HepG2 (cell line): Measurements from ENCODE around the gene TXNRD3. TPM values are rescaled to one million over a fixed set of nuclear protein-coding genes. Genes with fewer than 3 reads are reported as not detected.

Experiments
- ARID4A ChIP-seq: sonication (generic); formaldehyde crosslinking; IDR thresholded peaks from 2 replicates; pipeline ENCODE4 v1.5.0; 2020; ENCODE audit warnings: mild to moderate bottlenecking, missing genetic modification reagents, borderline replicate concordance
- DMTF1 ChIP-seq: sonication (generic); formaldehyde crosslinking; IDR thresholded peaks from 2 replicates; pipeline ENCODE4 v1.4.0; 2020; ENCODE audit warnings: mild to moderate bottlenecking, missing genetic modification reagents
- EP300 ChIP-seq, 3 experiments: sonication (generic) in 1 of 3; formaldehyde crosslinking in 1 of 3; IDR thresholded peaks; 2 replicates each; pipeline versions ENCODE4 v1.5.1 to v1.6.1; 2011 to 2020; ENCODE audit warnings: low read depth in 2 of 3, low read length in 2 of 3, borderline replicate concordance in 1 of 3, improper control_type of control experiment in 1 of 3, mild to moderate bottlenecking in 1 of 3, missing genetic modification reagents in 1 of 3, moderate library complexity in 1 of 3
- HNRNPH1 ChIP-seq: fragments of 200-400 bp; formaldehyde crosslinking; optimal IDR thresholded peaks from 2 replicates; pipeline ENCODE3; 2017; ENCODE audit warnings: mild to moderate bottlenecking, low read depth, low read length
- KDM5A ChIP-seq: fragments of 200-600 bp; sonication (generic); IDR thresholded peaks from 2 replicates; pipeline ENCODE4 v1.7.0; 2018; ENCODE audit warnings: antibody characterized with exemption, mild to moderate bottlenecking, low read length, borderline replicate concordance
- KLF9 ChIP-seq: IDR thresholded peaks from 2 replicates; pipeline ENCODE4 v1.6.1; 2016; ENCODE audit warnings: low read depth
- NR3C1 ChIP-seq: sonication (generic); formaldehyde crosslinking; IDR thresholded peaks from 2 replicates; pipeline ENCODE4 v1.4.0; 2020; ENCODE audit warnings: missing genetic modification reagents
- ZNF264 ChIP-seq: sonication (generic); formaldehyde crosslinking; IDR thresholded peaks from 2 replicates; pipeline ENCODE4 v1.4.0; 2020; ENCODE audit warnings: missing genetic modification reagents
- ZNF274 ChIP-seq: sonication (generic); formaldehyde crosslinking; IDR thresholded peaks from 2 replicates; pipeline ENCODE4 v1.5.1; 2020; ENCODE audit warnings: mild to moderate bottlenecking, missing genetic modification reagents
- ZNF660 ChIP-seq: sonication (generic); formaldehyde crosslinking; IDR thresholded peaks from 2 replicates; pipeline ENCODE4 v1.5.1; 2020; ENCODE audit warnings: mild to moderate bottlenecking, low read depth, missing genetic modification reagents, borderline replicate concordance
- polyA plus RNA-seq, 8 experiments: library from polyadenylated mRNA; depleted of rRNA in 3 of 8; stranded (reverse) in 7 of 8; unstranded in 1 of 8; fragments of >200 nt; fragmentation: Illumina TruSeq in 4 of 8; extraction: Trizol in 4 of 8; gene quantifications; 2 replicates each; pipeline versions ENCODE4 v1.2.1 to v1.2.3, GENCODE V29; 2011 to 2016; ENCODE audit warnings: low read depth in 4 of 8, missing spikeins in 1 of 8, mixed read lengths in 1 of 8; ENCODE audit not compliant: insufficient read depth in 1 of 8
- total RNA-seq, 5 experiments: library from RNA; depleted of rRNA; stranded (reverse); fragments of >200 nt; fragmentation: Illumina TruSeq; extraction: Trizol; gene quantifications; 2 replicates each; pipeline ENCODE4 v1.2.3, GENCODE V29; 2016; ENCODE audit warnings: low read depth in 1 of 5
- TF ChIP-seq, protein P1 (sequence below): sonication (generic); formaldehyde crosslinking; IDR thresholded peaks from 2 replicates; pipeline ENCODE4 v1.4.0; 2020; ENCODE audit warnings: low read depth, missing genetic modification reagents
- TF ChIP-seq, protein P2 (sequence below): sonication (generic); formaldehyde crosslinking; conservative IDR thresholded peaks from 2 replicates; pipeline ENCODE4 v1.4.0; 2020; ENCODE audit warnings: mild to moderate bottlenecking, missing genetic modification reagents, moderate library complexity

TXNRD3 gene
- total and polyA plus RNA-seq, 2 of the 13 experiments (the other 11 are each of a cell fraction or from before 2014, with no cell fraction given), result 4.8 to 20.7 TPM

DNA sequence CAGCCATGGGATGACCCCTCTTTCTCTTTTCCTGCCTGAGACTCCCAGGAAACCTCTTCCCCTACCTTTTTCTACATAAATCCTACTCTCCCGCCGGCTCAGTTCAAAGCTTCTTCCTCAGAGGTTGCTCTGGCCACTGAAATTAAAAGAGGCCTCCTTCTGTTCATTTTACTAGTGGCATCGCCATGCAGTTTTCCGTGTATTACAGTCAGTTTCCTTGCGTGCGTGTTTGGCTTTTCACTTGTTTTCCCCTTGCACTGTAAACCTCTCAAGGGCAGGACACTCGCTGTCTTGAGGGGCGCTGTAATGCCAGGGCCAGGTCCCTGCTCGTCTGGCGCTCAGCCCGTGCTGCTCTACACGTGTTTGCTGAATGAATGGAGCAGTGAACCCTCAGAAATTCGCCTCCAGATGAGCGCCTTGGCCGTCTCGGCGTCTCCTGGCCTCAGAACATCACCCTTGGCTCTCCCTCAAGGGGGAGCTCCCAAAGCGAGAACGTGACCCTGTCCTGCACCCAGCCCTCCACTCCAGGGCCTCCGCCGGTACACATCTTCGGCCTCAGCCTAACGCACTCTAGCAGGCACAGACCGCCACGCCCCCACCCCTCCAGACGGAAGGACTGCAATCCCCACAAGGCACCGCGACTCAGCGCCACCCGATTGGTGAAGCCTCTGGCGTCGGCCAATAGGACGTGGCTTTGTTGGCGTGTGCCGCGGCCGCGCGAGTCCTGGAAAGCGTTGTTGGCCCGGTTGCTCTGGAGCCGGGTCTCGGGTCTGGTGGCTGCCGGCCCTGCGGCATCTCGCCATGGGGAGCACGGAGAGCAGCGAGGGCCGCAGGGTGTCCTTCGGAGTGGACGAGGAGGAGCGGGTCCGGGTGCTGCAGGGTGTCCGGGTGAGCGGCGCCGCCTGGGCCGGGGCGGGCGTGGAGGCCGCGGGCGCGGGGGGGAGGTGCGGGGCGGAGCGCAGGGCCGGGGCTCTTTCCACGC is 48.9 kb upstream of the TXNRD3 start, which contains the start of gene CHCHD6 (continued):
- no peak for TF ChIP-seq DMTF1 (CRISPR knock-in tag)
- TF ChIP-seq EP300 (IDR thresholded peaks at IDR 0.05; ENCODE audit: low read depth in 2 of 2, low read length in 2 of 2), result no peak
- no peak for TF ChIP-seq EP300 (CRISPR knock-in tag; IDR thresholded peaks at IDR 0.05; ENCODE audit: borderline replicate concordance)
- TF ChIP-seq, protein P1, sequence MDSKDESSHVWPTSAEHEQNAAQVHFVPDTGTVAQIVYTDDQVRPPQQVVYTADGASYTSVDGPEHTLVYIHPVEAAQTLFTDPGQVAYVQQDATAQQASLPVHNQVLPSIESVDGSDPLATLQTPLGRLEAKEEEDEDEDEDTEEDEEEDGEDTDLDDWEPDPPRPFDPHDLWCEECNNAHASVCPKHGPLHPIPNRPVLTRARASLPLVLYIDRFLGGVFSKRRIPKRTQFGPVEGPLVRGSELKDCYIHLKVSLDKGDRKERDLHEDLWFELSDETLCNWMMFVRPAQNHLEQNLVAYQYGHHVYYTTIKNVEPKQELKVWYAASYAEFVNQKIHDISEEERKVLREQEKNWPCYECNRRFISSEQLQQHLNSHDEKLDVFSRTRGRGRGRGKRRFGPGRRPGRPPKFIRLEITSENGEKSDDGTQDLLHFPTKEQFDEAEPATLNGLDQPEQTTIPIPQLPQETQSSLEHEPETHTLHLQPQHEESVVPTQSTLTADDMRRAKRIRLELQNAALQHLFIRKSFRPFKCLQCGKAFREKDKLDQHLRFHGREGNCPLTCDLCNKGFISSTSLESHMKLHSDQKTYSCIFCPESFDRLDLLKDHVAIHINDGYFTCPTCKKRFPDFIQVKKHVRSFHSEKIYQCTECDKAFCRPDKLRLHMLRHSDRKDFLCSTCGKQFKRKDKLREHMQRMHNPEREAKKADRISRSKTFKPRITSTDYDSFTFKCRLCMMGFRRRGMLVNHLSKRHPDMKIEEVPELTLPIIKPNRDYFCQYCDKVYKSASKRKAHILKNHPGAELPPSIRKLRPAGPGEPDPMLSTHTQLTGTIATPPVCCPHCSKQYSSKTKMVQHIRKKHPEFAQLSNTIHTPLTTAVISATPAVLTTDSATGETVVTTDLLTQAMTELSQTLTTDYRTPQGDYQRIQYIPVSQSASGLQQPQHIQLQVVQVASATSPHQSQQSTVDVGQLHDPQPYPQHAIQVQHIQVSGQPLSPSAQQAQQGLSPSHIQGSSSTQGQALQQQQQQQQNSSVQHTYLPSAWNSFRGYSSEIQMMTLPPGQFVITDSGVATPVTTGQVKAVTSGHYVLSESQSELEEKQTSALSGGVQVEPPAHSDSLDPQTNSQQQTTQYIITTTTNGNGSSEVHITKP (CRISPR knock-in tag), result no peak
- TF ChIP-seq ZNF274 (CRISPR knock-in tag), result peak; percentile 33; the same call in 1 of the 2 replicates
- TF ChIP-seq, protein P2, sequence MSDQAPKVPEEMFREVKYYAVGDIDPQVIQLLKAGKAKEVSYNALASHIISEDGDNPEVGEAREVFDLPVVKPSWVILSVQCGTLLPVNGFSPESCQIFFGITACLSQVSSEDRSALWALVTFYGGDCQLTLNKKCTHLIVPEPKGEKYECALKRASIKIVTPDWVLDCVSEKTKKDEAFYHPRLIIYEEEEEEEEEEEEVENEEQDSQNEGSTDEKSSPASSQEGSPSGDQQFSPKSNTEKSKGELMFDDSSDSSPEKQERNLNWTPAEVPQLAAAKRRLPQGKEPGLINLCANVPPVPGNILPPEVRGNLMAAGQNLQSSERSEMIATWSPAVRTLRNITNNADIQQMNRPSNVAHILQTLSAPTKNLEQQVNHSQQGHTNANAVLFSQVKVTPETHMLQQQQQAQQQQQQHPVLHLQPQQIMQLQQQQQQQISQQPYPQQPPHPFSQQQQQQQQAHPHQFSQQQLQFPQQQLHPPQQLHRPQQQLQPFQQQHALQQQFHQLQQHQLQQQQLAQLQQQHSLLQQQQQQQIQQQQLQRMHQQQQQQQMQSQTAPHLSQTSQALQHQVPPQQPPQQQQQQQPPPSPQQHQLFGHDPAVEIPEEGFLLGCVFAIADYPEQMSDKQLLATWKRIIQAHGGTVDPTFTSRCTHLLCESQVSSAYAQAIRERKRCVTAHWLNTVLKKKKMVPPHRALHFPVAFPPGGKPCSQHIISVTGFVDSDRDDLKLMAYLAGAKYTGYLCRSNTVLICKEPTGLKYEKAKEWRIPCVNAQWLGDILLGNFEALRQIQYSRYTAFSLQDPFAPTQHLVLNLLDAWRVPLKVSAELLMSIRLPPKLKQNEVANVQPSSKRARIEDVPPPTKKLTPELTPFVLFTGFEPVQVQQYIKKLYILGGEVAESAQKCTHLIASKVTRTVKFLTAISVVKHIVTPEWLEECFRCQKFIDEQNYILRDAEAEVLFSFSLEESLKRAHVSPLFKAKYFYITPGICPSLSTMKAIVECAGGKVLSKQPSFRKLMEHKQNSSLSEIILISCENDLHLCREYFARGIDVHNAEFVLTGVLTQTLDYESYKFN, result peak; percentile 25; the same call in 1 of the 2 replicates
- peak; percentile 99 for TF ChIP-seq KLF9 (CRISPR knock-in tag)
- peak; percentile 89 for TF ChIP-seq KDM5A
- TF ChIP-seq ARID4A (CRISPR knock-in tag), result peak; percentile 98
- TF ChIP-seq ZNF264 (CRISPR knock-in tag), result no peak
- TF ChIP-seq NR3C1, result no peak
- TF ChIP-seq ZNF660, result no peak
- TF ChIP-seq HNRNPH1, result no peak
